ENCODE results near the gene ZFYVE9.
"Not testable (repeated sequence)": the region's sequence is repeated elsewhere in the genome, so short reads cannot be mapped to it uniquely, and the experiment has no call there.

GRCh38 chr1:52171149-52171548 lies 29.3 kb downstream of the ZFYVE9 start:
- TF ChIP-seq, protein P1, sequence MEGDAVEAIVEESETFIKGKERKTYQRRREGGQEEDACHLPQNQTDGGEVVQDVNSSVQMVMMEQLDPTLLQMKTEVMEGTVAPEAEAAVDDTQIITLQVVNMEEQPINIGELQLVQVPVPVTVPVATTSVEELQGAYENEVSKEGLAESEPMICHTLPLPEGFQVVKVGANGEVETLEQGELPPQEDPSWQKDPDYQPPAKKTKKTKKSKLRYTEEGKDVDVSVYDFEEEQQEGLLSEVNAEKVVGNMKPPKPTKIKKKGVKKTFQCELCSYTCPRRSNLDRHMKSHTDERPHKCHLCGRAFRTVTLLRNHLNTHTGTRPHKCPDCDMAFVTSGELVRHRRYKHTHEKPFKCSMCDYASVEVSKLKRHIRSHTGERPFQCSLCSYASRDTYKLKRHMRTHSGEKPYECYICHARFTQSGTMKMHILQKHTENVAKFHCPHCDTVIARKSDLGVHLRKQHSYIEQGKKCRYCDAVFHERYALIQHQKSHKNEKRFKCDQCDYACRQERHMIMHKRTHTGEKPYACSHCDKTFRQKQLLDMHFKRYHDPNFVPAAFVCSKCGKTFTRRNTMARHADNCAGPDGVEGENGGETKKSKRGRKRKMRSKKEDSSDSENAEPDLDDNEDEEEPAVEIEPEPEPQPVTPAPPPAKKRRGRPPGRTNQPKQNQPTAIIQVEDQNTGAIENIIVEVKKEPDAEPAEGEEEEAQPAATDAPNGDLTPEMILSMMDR (IDR thresholded peaks at IDR 0.05; ENCODE audit: control extremely low read depth in 1 of 3, insufficient read depth in 1 of 3, low read depth in 1 of 3, low read length in 3 of 3): not testable (repeated sequence)
- not testable (repeated sequence) for TF ChIP-seq HDAC6 (IDR thresholded peaks at IDR 0.05; ENCODE audit: low read depth, low read length); EZH2 (IDR thresholded peaks at IDR 0.05; ENCODE audit: low read depth, low read length, severe bottlenecking); POLR2A (IDR thresholded peaks at IDR 0.05; ENCODE audit: control extremely low read depth in 1 of 2, low read depth in 2 of 2, low read length in 2 of 2); USF2 (IDR thresholded peaks at IDR 0.05; ENCODE audit: low read length); NRF1 (IDR thresholded peaks at IDR 0.05; ENCODE audit: low read depth, low read length); RXRA (IDR thresholded peaks at IDR 0.05; ENCODE audit: insufficient read depth, low read depth, low read length); POLR2AphosphoS5 (IDR thresholded peaks at IDR 0.05; ENCODE audit: low read depth, low read length); RAD21 (IDR thresholded peaks at IDR 0.05 in 1 of 2, conservative IDR thresholded peaks at IDR 0.05 in 1 of 2; ENCODE audit: low read depth in 2 of 2, low read length in 2 of 2)
- TF ChIP-seq, protein P2, sequence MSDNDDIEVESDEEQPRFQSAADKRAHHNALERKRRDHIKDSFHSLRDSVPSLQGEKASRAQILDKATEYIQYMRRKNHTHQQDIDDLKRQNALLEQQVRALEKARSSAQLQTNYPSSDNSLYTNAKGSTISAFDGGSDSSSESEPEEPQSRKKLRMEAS (IDR thresholded peaks at IDR 0.05): not testable (repeated sequence)

All from H1 (cell line).